Superior temporal gyrus (tissue), 1 donor: ENCODE results near the gene INSR.

Experiments
- DNase-seq: peaks from one replicate; pipeline ENCODE4 v3.0.0-alpha.2; 2016; ENCODE audit errors: extremely low spot score

Gene INSR

GRCh38 chr19:7142771-7143170 lies 151.4 kb downstream of the INSR start:
- DNase-seq, result no peak

- no peak for DNase-seq
Measured at GRCh38 chr19:7140137-7140536, 154.1 kb downstream of the INSR start.

GRCh38 chr19:7139095-7139494 lies 155.1 kb downstream of the INSR start:
- DNase-seq, result no peak

GRCh38 chr19:7138402-7138801 lies 155.8 kb downstream of the INSR start:
- DNase-seq, result no peak

- no peak for DNase-seq
Measured at GRCh38 chr19:7137120-7137519, 157.1 kb downstream of the INSR start.

- no peak for DNase-seq
Measured at GRCh38 chr19:7132054-7132453, 162.2 kb downstream of the INSR start.

GRCh38 chr19:7130043-7130442 lies 164.2 kb downstream of the INSR start:
- no peak for DNase-seq

GRCh38 chr19:7126132-7126531 lies 168.1 kb downstream of the INSR start:
- DNase-seq, result no peak

- DNase-seq, result no peak
Measured at GRCh38 chr19:7125221-7125620, 169.0 kb downstream of the INSR start.

- DNase-seq, result no peak
Measured at GRCh38 chr19:7124782-7125181, 169.4 kb downstream of the INSR start.

- DNase-seq, result no peak
Measured at GRCh38 chr19:7122701-7123100, 171.5 kb downstream of the INSR start.

- no peak for DNase-seq
Measured at GRCh38 chr19:7120499-7120898, 173.7 kb downstream of the INSR start.

- no peak for DNase-seq
Measured at GRCh38 chr19:7119582-7119981, 174.6 kb downstream of the INSR start.

- DNase-seq, result no peak
Measured at GRCh38 chr19:7117248-7117647, 177.0 kb downstream of the INSR start.

GRCh38 chr19:7115721-7116120 lies 178.5 kb downstream of the INSR start:
- peak; percentile 94 for DNase-seq

- no peak for DNase-seq
Measured at GRCh38 chr19:7113233-7113632, 181.0 kb downstream of the INSR start.

- DNase-seq, result no peak
Measured at GRCh38 chr19:7112675-7113074, 181.5 kb downstream of the INSR start.

- DNase-seq, result no peak
Measured at GRCh38 chr19:7109678-7110289, 184.4 kb downstream of the INSR start.

GRCh38 chr19:7106711-7107657 lies 187.2 kb downstream of the INSR start:
- DNase-seq, result no peak

GRCh38 chr19:7104747-7105447 lies 189.3 kb downstream of the INSR start:
- no peak for DNase-seq

GRCh38 chr19:7101498-7102253 lies 192.5 kb downstream of the INSR start:
- no peak for DNase-seq

GRCh38 chr19:7099597-7099921 lies 194.7 kb downstream of the INSR start:
- no peak for DNase-seq
